NCI-H526 (cell line): Measurements from ENCODE around the gene MFNG.
"Not testable (repeated sequence)": the region's sequence is repeated elsewhere in the genome, so short reads cannot be mapped to it uniquely, and the experiment has no call there.

Experiments used
- DNase-seq, 2 experiments: peaks; one replicate each; lab custom pipeline; 2025; lab: John Stamatoyannopoulos, UW

Gene MFNG, protein sequence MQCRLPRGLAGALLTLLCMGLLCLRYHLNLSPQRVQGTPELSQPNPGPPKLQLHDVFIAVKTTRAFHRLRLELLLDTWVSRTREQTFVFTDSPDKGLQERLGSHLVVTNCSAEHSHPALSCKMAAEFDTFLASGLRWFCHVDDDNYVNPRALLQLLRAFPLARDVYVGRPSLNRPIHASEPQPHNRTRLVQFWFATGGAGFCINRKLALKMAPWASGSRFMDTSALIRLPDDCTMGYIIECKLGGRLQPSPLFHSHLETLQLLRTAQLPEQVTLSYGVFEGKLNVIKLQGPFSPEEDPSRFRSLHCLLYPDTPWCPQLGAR

GRCh38 chr22:37486224-37486845, at the start of gene MFNG:
Gene MFNG, minus strand, starts transcription at chr22:37486384. Its CDS starts 207 bp downstream, at chr22:37486177.
- peak; percentile 47 to 84 for DNase-seq

GRCh38 chr22:37535159-37535558, 49.0 kb upstream of the MFNG start:
- no peak for DNase-seq

DNA sequence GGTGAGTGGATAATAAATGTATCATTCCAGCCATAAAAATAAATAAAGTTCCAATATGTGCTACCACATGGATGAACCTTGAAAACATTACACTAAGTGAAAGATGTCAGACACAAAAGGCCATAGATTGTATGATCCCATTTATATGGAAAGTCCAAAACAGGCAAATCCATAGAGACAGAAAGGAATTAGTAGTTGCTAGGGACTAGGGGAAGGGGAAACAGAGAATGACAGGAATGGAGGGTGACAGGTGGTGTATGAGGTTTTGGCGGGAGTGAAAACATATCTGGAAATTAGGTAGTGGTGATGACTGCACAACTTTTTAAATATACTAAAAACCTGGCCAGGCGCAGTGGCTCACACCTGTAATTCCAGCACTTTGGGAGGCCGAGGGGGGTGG, 48.3 kb upstream of the MFNG start:
- DNase-seq: no peak

DNA sequence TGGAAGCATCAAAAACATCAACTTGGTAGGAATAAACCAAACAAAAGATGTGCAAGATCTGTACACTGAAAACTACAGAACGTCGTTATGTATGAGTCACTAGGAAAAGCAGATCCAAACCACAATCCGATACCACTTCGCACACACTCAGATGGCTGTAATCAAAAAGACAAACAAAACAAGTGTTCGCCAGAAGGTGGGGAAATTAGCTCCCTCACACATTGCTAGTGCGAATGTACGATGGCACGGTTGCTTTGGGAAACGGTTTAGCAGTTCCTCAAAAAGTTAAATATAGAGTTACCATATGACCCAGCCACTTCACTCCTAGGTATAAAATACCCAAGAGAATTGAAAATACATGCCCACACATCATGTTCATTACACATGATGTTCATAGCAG, 47.8 kb upstream of the MFNG start:
- DNase-seq: no peak

DNA sequence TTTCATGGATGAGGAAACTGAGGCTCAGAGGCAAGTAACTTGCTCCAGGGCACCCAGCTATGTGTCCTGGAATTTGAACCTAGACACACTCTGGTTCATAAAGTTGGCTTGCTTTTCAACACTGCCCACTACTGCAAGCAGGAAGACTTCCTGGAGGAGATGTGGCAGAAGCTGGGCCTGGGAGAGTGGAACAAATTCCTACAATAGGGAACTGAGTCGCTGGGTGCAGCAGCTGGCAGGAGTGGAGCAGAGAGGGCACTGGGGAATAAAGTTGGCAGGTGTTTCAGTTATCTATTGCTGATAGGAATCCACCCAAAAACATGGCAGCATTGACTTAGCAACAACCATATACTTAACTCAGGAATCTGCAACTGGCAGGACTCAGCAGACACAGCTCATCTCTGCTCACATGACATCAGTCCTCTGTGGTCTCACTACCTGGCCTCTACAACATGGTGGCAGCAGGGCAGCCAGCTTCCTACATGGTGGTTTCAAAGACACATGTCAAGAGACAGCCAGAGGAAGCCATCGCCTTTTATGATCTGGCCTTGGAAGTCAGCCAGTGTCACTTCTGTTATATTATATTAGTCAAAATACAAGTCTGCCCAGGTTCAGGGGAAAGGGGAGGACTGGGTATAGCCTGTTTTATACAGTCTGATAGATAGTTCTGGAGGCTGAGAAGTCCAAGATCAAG, 43.6 kb upstream of the MFNG start:
- no peak for DNase-seq

GRCh38 chr22:37527952-37528351, 41.8 kb upstream of the MFNG start:
- not testable (repeated sequence) for DNase-seq

GRCh38 chr22:37527081-37527752, 41.0 kb upstream of the MFNG start:
- not testable (repeated sequence) for DNase-seq

- no peak for DNase-seq
These were observed 40.2 kb upstream of the MFNG start for GRCh38 chr22:37526376-37526775.

- no peak for DNase-seq
These were observed 39.7 kb upstream of the MFNG start for GRCh38 chr22:37525746-37526350.

DNA sequence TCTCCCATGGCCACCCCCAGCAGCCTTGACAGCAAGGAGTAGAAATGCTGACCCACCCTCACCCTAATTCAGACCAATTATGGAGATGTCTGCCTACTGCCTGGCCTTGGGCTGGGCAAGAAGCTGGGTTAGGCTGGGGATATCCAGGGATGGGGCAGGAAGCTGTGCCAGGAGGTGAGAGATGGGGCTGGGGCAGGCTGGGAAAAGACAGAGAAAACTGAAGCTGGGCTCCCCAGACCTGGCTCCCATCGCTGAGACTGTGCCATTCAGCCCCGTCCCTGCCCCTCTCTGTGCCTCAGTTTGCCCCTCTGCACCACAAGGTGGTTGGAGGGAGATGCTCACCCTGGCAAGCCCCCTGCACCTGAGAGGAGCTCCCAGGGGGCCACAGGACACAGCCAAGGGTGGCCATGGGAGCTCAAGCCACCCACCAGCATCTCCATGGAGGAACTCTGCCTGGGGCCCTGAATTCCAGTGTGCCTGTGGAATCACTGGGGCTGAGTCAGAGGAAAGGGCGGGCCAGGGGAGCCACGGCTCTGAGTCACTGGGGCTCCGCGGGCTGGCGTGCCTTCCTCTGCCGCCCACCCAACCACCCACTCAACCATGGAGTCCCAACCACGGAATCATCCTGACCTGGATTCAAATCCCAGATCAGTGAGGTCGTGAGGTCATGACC, 39.0 kb upstream of the MFNG start:
- no peak for DNase-seq

- DNase-seq: no peak
These were observed 36.3 kb upstream of the MFNG start for GRCh38 chr22:37522482-37522881.

DNA sequence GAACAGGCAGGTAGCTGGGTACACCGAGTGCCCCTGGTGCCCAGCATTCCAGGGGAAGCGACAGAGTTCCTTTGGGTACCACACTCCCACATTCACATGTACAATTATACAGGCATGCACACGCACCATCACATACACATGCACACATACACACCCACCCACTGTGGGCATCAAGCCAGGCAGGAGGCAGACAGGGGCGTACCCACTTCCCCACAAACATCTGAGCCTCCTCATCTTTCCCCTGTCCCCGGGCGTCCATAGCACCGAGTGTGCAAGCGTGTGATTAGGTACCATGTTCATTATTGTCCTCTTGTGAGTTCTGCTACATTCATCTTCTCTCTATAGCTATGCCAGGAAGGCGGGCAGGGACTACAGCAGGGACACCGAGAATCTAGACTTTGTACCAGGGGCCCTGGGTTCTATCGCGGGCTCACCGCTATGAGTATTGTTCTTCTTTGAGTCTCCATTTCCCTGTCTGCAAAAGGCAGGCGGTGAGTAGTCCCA, 35.1 kb upstream of the MFNG start:
- DNase-seq: no peak

- DNase-seq: no peak
These were observed 34.6 kb upstream of the MFNG start for GRCh38 chr22:37520776-37521191.

- peak in 1 of 2 experiments; percentile 58 for DNase-seq
These were observed 33.3 kb upstream of the MFNG start, which contains the start of gene CARD10 for GRCh38 chr22:37519268-37520195. Gene CARD10, minus strand, starts transcription at chr22:37519415. Its CDS starts 215 bp downstream, at chr22:37519200.

DNA sequence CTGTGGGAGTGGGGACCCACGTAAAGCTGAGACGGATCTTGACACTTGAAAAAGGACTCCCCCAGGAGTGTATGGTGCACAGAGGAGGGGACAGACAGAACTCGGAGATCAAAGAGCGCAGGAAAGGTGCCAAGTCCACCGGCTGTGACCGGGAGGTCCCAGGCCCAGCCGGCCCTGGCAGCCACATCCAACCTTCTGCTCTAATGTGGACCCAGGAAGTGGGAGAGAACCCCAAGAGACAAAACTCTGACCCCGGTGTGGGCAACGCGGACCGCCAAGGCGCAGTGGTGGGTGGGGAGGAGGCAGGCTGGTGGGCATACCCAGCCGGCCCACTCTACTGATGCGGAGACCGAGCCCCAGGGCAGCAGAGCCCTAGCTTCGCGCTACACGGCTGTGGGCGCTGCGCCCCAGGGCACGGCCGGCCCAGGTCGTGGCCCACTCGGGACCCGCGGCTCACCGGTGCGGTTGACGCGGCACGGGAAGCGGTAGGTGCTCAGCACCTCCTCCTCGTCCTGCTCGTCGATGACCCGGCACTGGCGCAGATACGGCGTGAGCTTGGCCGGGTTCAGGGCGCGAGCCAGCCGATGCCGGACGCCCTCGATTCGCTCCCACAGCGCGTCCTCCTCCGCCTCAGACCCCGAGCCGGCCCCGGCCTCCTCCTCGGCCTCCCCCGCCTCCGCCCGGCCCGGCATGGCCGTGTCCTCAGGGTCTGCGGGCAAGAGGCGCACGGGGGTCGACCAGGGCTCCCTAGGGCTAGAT, 32.5 kb upstream of the MFNG start:
- DNase-seq: peak in 1 of 2 experiments; percentile 39

GRCh38 chr22:37517826-37518450, 31.8 kb upstream of the MFNG start:
- DNase-seq: no peak

DNA sequence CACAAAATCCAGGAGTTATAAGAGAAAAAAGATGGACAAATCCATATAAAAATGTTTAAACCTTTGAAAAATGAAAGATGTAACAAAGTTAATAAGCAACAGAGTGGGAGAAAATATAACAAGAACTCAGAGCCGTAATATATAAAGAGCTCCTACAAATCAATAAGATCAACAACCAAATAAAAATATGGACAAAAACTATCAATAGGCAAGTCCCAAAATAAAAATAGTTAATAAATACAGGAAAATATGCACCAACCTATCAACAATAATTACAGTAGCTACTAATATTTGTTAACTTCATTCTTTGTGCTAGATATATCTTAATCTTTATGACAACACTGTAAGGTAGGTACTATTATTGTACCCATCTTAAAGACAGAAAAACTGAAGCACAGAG, 30.3 kb upstream of the MFNG start:
- no peak for DNase-seq

- no peak for DNase-seq
These were observed 29.7 kb upstream of the MFNG start for GRCh38 chr22:37515901-37516300.

- no peak for DNase-seq
These were observed 28.4 kb upstream of the MFNG start for GRCh38 chr22:37514526-37515051.
